GDM1 (cell line): ENCODE results near the gene NAA80.

Experiments
- DNase-seq: peaks from one replicate; lab custom pipeline; 2025; lab: John Stamatoyannopoulos, UW

The NAA80 gene, protein sequence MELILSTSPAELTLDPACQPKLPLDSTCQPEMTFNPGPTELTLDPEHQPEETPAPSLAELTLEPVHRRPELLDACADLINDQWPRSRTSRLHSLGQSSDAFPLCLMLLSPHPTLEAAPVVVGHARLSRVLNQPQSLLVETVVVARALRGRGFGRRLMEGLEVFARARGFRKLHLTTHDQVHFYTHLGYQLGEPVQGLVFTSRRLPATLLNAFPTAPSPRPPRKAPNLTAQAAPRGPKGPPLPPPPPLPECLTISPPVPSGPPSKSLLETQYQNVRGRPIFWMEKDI

GRCh38 chr3:50298836-50299637 is at the start of gene NAA80, which contains the start of gene HYAL3:
Gene NAA80, minus strand, starts transcription at chr3:50299405. Its CDS starts 1,942 bp downstream, at chr3:50297463.
Gene HYAL3, minus strand, starts transcription at chr3:50299405. Its CDS starts 3,803 bp downstream, at chr3:50295602.
- peak; percentile 99 for DNase-seq

GRCh38 chr3:50347187-50347813 is 48.1 kb upstream of the NAA80 start:
- DNase-seq, result peak; percentile 50

DNA sequence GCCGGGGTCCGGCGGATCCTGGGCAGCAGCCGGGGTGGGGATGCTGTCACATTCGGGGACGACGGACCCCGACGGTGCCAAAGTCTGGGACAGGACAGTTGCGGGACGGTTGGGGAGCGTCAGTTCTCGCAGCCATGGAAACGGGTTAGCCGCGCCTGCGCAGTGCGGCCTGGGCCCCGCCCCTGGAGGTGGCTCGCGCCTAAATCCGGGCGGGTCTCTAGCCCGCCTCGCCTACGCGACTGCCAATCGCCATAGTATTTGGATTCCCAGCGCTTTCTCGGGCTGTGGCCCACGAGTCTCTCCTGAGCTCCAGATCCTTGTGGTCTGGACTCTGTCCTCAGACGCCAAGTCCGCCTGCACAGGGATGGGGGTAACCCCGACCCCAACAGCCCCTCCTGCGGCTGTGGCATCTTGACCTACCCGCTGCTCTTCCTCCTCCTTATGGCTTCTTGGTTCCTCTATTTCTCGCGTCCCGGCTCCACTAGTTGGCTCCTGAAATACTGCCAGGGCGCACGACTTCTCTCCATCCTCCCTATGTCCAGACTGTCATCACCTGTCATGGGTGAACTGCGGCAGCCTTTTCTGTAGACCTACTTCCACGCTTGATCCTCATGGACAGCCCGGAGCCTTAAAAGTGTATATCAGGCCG is 46.5 kb upstream of the NAA80 start, which contains the start of gene ZMYND10:
ZMYND10 (minus strand) TSS at position 147 of the 649 bp plus-strand sequence. CDS start 153 bp downstream, outside the sequence.
- DNase-seq, result no peak

GRCh38 chr3:50345008-50345407 is 45.8 kb upstream of the NAA80 start:
- DNase-seq, result no peak

DNA sequence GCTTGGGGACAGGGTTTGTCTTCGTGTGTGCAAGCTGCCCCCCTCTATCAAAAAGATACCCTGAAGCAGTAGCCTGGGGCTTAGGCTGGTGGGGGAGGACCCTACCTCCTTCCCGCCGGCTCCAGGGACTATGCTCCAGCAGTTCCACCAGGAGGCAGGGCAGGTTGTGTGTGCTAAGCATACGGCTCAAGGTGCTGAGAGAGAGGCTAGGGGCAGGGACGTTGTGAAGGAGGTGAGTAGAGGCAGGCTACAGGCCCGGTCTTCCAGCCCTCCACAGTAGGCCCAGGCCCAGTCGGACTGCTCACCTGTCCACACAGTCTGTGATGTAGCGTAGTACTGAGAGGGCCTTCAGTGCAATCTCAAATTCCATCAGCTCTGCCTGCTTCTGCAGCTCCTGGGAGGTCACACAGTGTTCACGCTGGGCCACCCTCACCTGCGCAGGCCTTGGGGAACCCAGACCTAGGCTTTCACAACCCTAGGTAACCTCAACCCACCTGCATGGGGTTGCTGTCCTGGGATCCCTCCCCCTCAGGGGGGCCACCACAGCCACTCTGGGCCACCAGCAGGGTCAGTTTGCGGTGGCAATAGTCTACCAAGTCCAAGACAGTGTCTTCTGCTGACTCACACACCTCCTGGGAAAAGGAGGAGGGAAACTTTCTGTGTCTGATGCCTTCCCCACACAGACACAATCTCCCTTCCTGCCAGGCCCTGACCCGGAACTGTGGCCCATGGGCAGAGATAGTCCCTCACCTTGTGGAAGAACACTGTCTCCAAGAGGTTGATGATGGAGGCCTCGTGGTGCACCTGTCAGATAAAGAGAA is 43.8 kb upstream of the NAA80 start:
- no peak for DNase-seq

GRCh38 chr3:50341996-50342650 is 42.9 kb upstream of the NAA80 start:
- DNase-seq, result no peak

GRCh38 chr3:50341537-50341936 is 42.3 kb upstream of the NAA80 start:
- DNase-seq, result no peak

GRCh38 chr3:50340448-50341329 is 41.5 kb upstream of the NAA80 start, which contains the start of gene RASSF1:
Gene RASSF1, minus strand, starts transcription at chr3:50340836. Its CDS starts 31 bp downstream, at chr3:50340805.
- peak; percentile 50 for DNase-seq

DNA sequence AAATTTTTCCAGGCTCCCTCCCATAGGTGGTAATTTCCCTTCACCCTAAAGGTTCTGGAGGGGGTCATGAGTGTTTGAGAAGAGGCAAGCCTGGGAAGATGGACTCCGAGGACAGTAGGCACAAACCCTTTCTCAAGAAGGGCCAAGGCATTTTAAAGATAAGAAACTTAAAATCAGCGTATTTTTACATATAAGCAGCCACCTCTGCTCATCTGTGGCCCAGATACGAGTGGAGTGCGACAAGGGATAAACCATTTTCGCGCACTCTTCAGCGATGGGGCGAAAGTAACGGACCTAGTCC is 40.9 kb upstream of the NAA80 start:
- no peak for DNase-seq

GRCh38 chr3:50339485-50340146 is 40.4 kb upstream of the NAA80 start:
- DNase-seq, result no peak

DNA sequence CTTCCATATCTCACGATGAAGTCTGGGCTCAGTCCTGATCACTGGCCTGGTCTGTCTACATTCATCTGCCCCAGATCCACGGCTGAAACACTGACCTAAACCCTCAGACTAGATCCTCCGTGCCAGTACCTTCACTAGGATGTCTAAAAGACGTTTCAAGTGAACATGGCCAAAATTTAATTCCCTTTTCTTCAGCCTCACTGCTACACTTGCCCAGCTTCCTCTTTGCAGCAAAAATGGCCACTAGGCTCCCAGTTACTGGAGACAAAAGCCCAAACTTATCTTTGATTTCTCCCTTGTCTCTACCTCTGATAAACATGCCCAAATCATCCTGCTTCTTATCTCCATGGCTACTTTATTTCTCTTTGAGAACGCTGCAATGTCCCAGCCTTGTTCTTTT is 39.8 kb upstream of the NAA80 start:
- DNase-seq, result peak; percentile 13

DNA sequence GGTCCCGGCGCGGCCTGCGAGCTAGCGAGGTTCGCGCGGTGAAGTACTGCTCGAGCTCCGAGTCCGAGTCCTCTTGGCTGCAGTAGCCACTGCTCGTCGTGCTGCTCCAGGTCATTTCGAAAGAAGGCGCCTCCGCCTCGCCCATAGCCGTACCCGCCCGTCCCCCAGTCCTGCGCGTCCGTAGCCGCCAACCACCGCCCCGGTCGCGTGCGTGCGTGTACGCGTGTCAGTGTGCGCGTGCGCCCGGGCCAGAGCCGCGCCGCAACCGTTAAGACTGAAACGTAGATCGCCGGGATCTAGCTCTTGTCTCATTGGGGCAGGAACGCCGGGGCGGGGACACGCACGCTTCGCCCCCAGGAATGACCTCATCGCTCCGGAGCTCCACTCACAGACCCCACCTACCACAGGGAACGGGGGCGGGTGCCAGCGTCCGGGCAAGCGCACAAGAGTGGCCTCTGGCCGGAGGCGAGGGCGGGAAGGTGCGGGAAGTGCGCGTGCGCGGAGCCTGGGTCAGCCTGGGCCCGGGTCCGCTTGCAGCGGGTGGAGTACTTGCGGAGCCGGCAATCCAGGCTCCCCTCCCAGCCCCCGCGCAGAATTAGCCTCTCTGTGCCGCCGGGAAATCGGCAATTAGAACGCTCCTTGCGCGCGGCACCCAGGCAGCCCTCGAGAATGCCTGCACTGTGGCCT is 38.1 kb upstream of the NAA80 start:
- DNase-seq, result peak; percentile 99

DNA sequence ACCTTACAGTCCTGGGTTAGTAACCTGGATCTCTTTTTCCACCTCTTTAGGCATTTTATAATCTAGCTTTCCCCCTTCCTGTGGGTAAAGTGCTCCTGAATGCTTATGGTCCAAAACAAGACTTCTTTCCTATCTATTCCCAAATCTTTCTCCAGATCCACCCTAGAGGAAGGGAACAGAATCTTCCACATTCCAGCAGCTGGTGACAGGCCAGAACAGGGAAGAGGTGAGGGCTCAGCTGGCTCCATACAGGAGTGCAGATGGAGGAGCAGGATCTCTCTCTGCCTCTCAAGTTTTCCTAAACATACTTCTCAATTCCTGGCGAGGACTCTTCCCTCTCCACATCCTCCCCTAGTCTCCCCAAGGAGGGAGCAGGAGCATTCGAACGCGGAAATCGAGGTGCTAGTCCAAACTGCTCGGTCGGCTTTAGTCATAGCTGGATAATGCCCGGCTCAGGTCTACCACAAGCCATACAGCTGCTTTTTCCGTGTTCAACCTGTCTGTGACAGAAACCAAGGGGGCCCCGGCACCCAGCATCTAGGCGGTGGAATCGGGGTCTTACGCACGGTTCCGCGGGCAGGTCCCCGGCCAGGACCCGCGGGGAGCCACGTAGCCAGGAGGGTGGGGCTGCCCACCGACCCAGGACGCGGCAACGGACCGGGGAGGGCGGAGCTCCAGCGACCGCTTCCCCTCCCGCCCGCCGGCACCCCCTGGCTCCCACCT is 37.4 kb upstream of the NAA80 start:
- no peak for DNase-seq

GRCh38 chr3:50334339-50335075 is 35.3 kb upstream of the NAA80 start:
- DNase-seq, result no peak

- no peak for DNase-seq
These were observed 34.6 kb upstream of the NAA80 start for GRCh38 chr3:50333744-50334328.

- no peak for DNase-seq
These were observed 32.2 kb upstream of the NAA80 start for GRCh38 chr3:50331364-50331907.

GRCh38 chr3:50330330-50330729 is 31.1 kb upstream of the NAA80 start:
- DNase-seq, result no peak
